B cell (primary cell): ENCODE measurements around the gene JSRP1.

Experiments used
- EZH2 ChIP-seq: IDR thresholded peaks from 2 replicates; pipeline ENCODE4 v1.6.1; 2012; ENCODE audit warnings: borderline replicate concordance, low read depth, mild to moderate bottlenecking, moderate library complexity, low read length; ENCODE audit not compliant: insufficient read depth, poor library complexity, severe bottlenecking
- TF ChIP-seq, protein P1 (sequence below): fragments of 200-600 bp; IDR thresholded peaks from one replicate; pipeline ENCODE4 v1.8.0; 2022; ENCODE audit warnings: antibody characterized with exemption, mild to moderate bottlenecking

DNA sequence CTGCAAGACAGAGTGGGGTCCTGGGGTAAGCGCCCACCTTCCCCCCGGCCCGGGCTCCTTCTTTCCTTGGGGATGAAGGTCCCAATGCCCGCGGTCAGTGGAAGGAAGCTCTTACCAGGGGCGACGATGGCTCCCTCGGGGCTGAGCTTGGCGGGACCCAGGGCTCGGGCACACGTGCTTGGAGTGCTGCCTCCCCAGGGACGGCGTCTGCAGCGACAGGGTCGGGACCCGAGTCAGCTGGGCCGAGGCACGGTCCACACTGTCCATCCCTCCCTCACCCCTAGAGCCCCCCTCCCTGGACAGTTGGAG is 3.5 kb downstream of the JSRP1 start:
- TF ChIP-seq, protein P1, sequence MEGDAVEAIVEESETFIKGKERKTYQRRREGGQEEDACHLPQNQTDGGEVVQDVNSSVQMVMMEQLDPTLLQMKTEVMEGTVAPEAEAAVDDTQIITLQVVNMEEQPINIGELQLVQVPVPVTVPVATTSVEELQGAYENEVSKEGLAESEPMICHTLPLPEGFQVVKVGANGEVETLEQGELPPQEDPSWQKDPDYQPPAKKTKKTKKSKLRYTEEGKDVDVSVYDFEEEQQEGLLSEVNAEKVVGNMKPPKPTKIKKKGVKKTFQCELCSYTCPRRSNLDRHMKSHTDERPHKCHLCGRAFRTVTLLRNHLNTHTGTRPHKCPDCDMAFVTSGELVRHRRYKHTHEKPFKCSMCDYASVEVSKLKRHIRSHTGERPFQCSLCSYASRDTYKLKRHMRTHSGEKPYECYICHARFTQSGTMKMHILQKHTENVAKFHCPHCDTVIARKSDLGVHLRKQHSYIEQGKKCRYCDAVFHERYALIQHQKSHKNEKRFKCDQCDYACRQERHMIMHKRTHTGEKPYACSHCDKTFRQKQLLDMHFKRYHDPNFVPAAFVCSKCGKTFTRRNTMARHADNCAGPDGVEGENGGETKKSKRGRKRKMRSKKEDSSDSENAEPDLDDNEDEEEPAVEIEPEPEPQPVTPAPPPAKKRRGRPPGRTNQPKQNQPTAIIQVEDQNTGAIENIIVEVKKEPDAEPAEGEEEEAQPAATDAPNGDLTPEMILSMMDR = no peak
- no peak for TF ChIP-seq EZH2
